HG02938 (cell line): ENCODE results near the gene SLX9.

Experiments
- ATAC-seq: cut with Tn5 transposase; IDR thresholded peaks from one replicate; pipeline ENCODE4 v1.9.1; 2021; ENCODE audit warnings: mild to moderate bottlenecking, moderate library complexity; ENCODE audit not compliant: unreplicated experiment

Gene SLX9, protein sequence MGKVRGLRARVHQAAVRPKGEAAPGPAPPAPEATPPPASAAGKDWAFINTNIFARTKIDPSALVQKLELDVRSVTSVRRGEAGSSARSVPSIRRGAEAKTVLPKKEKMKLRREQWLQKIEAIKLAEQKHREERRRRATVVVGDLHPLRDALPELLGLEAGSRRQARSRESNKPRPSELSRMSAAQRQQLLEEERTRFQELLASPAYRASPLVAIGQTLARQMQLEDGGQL

DNA sequence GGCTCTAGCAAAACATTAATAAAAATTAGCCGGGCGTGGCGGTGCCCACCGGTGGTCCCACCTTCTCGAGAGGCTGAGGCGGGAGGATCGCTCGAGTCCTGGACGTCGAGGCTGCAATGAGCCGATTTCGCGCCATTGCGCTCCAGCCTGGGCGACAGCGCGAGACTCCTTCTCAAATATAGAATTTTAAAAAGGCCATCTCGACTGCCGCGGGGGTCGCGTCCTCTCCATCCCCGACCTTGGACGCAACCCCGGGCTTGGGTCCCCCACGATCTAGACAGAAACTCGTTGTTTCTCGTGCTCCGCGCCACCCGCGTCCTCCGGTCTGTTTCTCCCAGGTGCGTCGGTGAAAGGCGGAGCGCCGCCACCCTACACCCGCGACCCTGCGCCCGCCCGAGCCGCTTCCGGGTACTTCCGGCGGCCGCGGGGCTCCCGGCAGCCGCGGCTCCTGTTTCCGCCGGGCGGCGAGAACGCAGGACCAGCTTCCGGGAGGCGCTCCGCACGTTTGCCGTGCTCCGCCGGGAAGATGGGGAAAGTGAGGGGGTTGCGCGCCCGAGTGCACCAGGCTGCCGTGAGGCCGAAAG is at the start of gene SLX9:
TSS of gene SLX9 (plus strand) at position 498 of the 584 bp plus-strand sequence. CDS start at position 527, 29 bp downstream.
- ATAC-seq: peak; percentile 68

DNA sequence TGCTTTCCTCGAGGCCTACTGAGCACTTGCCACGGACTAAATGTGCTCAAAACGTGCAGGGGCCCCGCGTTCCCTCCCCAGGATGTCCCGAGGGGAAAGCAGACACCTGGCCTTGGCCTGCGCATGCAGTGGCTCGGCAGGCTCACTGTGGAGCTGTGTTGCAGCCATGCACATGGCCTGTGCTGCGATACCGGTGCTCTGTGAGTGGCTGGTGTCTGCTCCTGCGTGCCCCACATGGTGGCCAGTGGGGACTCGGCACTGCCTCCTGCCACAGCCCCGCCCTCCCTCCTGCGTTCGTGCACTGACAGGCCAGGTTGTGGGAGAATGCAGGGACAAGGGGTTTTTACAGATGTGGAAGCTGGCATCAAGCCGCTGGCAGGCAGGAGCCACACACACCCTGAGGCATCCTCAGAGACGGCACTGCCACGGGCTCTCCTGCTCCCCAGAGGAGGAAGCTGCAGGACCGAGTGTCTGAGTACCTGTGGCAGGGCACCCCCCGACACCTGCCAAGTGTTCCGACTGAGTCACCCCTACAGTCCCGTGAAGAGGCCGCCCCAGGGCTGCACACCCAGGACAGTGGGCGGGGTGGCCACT is 49.4 kb upstream of the SLX9 start:
- ATAC-seq: no peak

DNA sequence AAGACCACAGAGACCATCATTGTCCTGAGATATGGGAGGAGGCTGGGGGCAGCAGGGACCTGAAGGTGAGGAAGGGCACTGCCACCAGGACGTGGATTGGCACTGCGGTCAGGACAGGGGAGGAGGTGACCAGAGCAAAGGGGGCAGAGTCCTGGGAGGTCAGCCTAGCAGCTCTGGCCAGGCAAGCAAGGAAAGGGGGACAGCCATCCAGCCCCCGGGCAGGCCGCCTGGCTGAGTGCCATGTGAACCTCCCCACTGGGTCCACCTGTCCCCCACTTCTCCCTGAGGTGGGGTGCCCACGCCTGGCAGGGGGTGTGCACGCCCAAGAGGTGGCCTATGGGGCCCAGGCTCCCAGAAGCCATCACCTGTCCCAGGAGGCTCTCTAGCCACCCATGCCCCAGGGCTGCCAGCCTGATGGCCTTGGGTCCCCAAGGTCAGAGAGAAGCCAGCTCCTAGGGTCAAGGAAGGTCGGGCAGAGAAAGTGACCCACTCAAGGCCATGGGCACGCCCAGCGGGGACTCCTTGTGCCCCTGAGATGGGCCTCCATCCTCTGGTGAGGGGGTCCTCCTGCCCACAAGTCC is 48.8 kb upstream of the SLX9 start:
- no peak for ATAC-seq

DNA sequence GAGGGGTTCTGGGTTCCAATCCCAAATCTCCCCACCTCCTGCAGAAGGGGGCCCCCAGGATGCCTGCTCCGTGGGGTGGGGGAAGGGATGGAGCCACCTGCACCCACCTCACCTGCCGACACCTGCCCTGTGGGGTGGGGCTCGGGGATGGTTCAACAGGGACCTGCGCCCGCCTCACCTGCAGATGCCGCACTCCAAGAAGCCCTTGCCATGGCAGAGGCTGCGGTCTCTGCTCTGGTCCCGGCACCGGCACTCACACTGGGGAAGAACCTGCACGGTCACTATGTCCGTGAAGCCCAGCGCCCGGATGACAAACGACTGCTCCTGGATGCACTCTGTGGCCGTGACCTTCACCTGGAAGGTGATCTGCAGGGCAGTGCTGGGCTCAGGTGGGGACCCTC is 48.2 kb upstream of the SLX9 start:
- no peak for ATAC-seq

DNA sequence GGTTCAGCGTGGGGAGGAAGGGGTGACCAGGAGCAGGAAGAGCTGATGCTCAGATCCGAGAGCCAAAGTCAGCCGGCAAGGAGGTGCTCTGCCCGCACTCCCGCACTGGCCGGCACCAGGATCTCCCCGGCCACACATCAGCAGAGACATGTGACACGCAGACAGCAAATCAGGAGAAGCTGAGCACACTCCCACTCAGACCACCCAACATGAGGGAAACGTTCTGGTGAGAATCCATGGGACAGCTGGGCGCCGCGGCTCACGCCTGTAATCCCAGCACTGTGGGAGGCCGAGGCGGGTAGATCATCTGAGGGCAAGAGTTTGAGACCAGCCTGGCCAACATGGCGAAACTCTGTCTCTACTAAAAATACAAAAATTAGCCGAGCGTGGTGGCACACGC is 47.7 kb upstream of the SLX9 start:
- ATAC-seq: no peak

DNA sequence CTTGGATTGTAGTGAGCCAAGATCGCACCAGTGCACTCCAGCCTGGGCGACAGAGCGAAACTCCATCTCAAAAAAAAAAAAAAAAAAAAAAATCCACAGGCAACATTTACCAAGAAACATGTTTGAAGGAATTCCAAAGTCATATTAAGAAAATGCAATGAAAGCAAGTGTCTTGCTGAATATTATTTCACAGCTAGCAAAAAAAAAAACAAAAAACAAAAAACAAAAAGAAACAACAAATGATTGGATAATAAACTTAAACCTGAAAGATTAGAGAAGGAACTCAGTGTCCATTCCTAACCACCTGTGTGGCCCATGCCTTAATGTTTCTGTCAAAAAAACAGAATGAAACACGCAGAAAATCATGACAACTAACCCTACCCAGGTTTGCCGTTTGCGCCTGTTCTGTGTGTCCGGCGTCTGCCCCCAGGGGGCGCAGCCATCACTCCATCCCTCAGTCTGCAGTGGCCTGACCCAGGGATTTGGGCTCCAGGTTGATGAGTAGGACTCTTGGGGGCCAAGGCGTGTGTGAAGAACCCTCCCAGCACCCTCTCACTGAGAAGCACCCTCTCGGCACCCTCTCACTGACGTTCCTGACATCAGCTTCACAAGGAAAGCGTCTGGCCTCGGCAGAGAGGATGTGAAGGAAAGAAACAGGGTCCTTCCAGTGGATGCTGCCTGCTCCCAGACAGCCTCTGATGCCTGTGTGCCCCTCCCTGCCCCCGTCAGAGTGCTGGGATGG is 47.1 kb upstream of the SLX9 start:
- no peak for ATAC-seq

DNA sequence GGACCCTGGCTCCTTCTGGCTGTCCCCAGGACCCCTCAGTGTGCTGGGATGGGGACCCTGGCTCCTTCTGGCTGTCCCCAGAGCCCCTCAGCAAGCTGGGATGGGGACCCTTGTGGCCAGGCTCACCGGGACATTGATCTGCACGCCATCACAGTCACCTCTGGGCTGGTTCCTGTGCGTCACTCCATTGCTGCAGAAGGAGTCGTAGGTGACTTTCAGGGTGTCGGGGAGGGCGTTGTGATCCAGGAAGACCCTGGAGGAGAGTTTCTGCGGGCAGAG is 46.6 kb upstream of the SLX9 start:
- no peak for ATAC-seq

DNA sequence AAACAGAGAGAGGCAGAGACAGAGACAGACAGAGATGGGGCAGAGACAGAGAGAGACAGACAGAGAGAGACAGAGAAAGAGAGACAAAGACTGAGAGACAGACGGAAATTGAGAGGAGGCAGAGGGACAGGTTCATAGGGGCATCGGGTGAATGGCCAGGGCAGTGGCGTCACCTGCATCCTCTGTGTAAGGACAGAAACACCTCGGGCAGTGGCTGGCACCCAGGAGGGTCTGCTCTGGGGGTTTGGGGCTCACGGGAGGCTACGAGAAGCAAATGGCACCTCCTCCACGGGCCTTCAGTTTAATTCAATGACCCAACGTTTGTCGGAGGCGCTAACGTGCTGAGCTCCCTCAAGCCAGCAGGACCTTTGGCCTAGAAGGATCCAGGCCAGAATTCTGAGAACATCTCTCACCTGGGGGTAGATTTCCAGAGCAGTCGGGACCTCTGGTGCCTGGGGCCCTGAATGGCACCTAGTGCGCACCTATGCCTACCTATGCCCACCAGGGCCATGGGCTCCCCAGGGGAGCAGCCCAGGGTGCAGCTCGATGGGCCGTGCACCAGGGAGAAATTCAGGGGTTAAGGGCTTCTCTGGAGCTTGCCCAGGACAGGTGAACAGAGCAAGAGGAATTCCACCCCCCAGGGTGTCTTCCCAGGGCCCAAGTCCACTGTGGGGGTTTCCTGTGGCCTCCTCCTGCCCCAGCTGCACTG is 45.7 kb upstream of the SLX9 start:
- no peak for ATAC-seq

DNA sequence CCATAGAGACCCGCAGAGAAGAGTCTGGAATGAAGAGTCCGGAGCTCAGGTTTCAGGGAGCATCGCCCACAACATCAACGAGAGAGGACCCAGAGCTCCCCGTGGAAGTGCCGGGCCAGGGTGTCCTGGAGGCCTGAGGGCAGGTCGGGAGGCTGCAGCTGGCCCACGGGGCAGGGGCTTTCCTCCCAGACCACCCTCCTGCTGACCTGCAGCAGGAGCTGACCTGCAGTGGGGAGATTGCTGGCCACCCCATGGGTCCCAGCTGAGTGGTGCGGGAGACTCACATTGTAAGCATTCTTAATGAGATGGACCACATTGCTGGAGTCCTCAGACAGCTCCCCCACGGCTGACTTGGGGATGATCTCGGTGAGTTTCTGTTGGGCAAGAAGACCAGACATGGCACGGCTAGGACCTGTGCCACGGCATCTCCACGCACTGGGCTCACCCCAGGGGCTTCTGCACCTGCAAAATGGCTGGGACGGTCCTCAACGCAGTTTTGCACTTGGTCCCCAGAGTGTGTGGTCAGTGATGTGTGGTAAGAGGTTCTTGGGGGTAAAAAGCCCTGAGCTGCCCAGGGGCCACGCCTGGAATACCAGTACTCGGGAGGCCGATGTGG is 45.0 kb upstream of the SLX9 start:
- no peak for ATAC-seq

DNA sequence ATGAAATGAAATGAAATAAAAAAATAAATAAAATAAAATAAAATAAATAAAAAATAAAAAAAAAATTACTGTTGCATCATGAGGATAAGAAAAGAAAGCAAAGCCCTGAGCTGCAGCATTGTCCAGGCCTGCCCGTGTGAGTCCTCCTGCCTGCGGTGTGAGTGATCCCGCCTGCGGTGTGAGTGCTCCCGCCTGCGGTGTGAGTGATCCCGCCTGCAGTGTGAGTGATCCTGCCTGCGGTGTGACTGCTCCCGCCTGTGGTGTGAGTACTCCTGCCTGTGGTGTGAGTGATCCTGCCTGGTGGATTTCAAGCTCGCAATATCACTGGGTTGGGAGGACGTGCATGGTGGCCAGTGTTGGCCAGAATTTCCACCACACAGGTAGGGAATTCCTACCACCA is 44.0 kb upstream of the SLX9 start:
- ATAC-seq: no peak

DNA sequence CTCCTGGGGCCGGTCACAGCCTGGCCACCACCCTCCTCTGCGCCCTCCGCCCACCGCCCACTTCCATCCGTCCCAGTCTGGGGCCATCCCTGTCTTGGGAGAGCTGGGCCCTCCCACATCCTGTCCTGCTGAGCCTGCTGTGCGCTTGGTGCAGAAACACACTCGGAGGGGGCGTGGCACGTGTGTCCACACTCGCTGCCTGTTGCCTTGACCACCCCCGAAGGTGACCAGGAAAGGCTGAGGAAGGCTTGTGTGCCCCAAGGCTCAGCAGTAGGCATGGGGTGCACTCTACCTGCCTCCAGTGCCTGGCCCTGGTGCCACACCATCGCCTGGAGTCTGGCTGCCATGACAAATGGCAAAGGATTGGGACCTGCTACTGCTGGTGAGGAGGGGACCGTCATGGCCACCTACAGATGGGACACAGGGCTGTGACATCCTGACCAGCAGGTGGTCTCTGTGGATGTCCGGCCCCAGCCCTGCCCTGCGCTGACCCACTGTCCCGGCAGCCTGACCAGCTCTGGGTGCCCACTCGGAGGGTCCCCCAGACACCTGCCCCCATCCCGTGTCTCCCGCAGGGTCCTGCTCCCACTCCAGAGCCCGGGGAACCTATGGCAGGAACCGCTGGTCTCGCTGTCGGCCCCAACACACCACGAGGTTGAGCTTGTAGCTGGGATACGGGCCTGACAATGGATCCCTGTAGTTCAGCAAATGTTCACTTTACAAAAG is 43.1 kb upstream of the SLX9 start:
- no peak for ATAC-seq

DNA sequence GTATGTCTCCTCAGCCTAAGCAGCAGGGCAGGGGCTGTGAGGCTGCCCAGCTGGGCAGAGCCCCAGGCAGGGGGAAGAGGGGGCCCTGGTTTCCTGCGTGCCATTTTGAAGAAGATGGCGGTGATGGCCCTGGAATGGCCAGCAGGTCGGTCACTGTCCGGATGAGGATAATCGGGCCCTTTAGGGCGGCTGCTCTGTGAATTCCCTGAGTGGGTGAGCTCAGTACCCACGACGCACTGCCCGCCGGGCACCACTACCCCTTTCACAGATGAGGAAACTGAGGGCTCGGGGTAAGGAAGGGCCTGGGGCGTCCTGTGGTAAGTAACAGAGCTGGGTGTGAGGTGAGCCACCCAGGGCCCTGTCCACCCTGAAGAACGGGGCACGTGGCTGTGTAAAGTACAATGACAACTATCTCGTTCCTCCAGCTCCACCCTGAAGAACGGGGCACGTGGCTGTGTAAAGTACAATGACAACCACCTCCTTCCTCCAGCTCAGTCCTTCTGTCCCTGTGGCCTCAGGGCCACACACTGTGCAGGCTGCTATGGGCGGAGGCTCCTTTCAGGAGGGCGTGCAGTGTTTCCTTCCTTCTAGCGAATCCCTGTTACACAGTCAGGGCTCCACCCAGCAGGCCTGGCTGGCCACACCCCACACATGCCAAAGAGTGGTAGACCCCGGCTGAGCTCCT is 42.4 kb upstream of the SLX9 start:
- ATAC-seq: no peak

DNA sequence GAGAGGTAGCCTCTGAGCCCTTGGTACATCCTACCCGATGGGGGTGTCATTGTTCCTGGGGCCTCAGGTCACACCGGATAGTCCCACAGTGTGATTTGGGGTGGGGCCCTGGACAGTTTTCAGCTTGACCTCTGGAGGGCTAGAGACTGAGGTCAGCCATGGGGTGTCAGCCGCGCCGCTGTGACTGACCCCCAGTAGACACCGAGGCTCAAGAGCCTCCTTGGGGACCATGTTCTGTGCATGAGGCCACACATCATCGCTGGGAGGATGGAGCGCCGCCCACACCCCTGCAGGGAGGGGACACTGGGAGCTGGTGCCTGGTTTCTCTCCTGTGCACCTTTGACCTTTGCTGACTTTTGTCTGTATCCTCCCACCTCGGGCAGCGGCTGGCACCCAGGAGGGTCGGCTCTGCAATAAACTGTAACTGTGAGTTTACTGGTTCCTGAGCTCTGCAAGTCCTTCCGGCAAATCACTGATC is 41.8 kb upstream of the SLX9 start:
- no peak for ATAC-seq

DNA sequence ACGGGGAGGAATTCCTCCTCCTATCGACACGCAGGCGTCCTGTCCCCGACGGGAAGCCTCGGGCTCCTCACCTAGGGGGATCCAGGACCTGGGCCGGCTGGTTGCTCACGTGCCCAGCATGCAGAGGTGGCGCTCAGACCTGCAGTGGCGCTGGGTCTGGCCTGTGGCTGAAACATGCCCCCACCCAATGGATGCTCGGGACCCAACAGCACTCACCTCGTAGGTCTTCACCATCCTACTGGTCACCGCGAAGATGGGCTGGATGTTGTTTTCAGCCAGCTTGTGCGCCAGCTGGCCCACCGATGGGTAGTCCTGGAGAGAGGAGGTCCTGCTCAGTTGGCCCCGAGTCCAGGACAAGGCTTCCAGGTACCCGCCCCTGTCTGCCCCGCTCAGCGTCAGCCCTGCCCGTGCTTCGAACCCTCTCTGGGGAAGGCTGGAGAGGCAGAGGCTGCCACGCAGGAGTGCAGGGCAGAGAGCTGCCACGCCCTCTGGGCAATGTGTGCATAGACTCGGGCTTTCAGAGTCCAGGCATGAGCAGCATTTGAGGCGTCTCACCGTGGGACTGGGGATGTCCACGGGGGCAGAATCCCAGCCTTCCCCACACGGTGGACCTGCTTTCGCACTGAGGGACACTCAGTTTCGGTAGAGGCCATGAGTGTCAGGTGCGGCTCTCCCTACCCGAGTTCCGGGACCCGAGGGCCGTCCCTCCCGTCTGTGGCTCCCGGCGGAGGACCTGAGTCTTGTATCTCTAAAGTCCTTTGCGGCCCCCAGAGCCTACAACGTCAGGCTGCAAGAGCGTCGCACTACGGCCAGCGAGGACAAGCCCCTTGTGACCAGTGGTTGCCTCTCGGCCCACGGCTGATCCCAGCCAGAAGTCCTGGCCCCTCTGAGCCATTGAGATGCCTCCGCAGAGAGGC is 40.7 kb upstream of the SLX9 start:
- no peak for ATAC-seq

DNA sequence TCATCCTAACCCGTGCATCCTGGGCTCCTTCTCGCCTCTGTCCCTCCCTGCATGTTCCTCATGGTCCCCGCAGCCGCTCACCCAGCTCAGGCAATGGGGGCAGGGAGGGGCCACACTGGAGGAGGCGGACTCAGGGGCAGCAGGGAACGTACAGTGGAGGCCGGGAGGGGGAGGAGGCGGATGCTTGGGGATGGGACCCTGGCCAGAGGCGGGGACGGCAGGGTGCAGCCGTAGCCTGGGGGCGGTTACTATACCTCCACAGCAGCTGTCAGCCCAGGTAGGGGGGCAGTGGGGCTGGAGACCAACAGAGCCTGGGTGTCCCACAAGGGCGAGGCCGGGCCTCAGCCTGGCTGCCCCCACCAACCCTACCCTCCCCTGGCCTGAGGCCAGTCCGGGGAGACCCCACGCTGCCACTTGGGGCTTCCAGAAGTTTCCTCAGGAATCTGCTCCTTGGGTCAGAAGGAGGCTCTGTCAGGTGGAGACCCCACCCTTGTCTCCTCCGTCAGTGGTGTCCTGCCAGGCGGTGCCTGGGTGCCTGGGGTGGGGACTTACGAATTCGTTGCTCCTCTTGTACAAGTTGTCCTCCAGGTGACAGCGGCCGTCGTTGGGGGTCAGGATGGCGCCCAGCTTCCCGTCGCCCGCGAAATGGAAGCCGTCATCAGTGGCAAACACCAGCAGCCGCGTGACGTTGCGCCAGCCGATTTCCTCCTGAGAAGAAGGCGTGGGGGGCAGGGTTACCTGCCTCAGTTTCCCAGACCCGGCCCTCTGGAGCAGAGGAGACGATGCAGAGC is 39.9 kb upstream of the SLX9 start:
- ATAC-seq: no peak

DNA sequence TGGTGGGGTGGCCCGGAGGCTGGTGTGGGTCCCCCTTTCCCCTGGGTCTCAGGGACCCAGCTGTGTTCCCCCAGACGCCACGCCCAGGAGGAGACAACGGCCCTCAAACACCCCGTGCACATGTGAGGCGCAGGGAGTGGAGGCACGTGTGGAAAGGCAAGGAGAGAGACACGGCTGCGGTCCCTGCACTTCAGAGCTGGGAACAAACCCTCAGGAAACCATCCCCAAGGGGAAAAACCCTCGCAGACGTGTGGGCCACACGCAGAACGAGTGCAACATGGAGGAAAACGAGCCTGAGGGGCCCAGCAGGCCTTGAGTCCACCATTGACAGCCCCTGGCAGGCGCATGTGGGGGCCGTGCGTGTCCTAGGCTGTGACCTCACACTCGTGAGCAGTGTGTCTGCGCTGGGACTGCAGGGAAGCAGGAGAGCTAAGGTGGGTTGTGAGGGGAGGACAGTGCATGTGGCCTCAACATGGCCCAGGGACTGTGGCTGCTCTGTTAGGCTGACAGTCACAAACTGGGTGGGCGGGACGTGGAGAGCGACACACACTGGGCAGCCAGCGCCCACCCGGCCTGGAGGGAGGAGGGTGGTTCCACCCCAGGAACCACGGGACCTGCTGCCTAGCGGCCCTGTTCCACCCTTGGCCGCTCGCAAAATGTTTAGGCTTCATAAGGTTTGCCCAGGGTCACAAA is 39.1 kb upstream of the SLX9 start:
- ATAC-seq: no peak
